Measurements from ENCODE around the gene DYNC2I2.
A peak's percentile ranks its signal among the peaks of the same experiment; 100 is the strongest.

DYNC2I2 gene

DNA sequence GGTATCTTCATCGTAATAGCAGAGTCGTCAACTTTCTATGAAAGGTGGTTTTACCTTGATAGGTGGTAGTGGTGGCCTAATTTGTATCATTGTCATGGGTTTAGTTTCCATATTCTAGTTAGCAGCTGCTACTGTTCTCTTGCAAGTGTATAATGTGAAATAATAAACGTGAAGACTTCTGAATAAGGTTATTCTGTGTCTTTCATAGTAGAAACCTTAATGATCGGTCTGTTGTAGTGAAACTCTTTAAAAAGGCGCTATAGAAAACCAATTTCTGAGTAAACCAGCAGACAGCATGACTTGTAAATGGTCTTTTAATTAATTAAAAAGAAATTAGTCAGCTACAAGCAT lies 34.0 kb upstream of the DYNC2I2 start:
- Histone ChIP-seq H3K4me1 (peaks cover 6% of the 10 kb centered on the region), H3K4me3 (ENCODE audit: low read depth, low read length) (peak overlapping the region; percentile 93), H3K36me3 (peaks cover 50% of the 10 kb centered on the region), H3K9me3 (no peaks in the 10 kb centered on the region), H3K27me3 (no peaks in the 10 kb centered on the region)
- no peak for DNase-seq
- TF ChIP-seq, protein P1, sequence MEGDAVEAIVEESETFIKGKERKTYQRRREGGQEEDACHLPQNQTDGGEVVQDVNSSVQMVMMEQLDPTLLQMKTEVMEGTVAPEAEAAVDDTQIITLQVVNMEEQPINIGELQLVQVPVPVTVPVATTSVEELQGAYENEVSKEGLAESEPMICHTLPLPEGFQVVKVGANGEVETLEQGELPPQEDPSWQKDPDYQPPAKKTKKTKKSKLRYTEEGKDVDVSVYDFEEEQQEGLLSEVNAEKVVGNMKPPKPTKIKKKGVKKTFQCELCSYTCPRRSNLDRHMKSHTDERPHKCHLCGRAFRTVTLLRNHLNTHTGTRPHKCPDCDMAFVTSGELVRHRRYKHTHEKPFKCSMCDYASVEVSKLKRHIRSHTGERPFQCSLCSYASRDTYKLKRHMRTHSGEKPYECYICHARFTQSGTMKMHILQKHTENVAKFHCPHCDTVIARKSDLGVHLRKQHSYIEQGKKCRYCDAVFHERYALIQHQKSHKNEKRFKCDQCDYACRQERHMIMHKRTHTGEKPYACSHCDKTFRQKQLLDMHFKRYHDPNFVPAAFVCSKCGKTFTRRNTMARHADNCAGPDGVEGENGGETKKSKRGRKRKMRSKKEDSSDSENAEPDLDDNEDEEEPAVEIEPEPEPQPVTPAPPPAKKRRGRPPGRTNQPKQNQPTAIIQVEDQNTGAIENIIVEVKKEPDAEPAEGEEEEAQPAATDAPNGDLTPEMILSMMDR (IDR thresholded peaks at IDR 0.05; ENCODE audit: low read depth, low read length), result no peak

DNA sequence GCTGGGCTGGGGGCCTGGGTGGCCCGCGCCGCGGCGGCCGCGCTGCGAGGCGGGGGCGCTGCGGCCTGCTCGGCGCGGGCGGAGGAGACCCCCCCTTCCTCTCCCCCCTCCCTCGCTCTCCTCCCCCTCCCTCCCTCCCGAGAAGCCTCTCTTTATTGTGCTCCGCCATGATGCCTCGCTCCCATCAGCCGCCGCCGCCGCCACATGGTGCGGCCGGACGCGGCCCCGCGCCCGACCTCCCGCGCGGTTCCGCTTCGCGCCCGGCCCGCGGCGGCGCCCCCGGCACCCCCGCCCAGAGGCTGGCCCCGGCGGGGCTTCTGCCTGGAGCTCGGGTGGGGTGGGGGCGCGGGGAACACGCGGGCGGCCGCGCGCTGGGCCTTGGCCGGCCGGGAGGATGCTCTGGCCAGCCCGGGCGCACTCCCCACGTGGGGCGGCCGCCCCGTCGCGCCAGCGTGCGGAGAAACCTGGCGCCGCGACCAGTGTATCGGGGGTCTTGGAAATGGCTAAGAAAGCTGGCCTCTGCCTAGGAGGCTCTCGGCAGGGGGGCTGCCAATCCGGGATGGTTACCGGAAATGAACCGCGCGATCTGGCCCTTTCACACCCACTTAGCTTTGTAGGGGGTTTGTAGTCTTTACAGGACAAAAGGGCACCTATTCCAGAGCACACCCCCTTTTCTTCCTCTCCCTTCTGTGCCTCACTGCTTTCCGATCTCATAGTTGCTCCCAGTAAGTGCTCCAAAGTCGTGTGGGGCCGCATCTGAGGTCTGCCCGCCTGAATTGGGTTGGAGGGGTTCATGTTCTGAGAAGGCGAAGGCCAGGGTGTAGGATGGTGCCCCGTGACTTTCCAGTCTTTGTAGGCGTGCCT lies 33.4 kb upstream of the DYNC2I2 start:
- Histone ChIP-seq H3K9me3 (no peaks in the 10 kb centered on the region), H3K4me1 (peaks cover 6% of the 10 kb centered on the region), H3K4me3 (ENCODE audit: low read depth, low read length) (peak overlapping the region; percentile 93), H3K27me3 (no peaks in the 10 kb centered on the region), H3K36me3 (peaks cover 45% of the 10 kb centered on the region)
- DNase-seq, result peak; percentile 74
- TF ChIP-seq, protein P1 (IDR thresholded peaks at IDR 0.05; ENCODE audit: low read depth, low read length), result no peak

GRCh38 chr9:128689293-128689774 lies 32.7 kb upstream of the DYNC2I2 start:
- DNase-seq, result peak; percentile 68
- Histone ChIP-seq H3K27me3 (no peaks in the 10 kb centered on the region), H3K4me1 (peaks cover 6% of the 10 kb centered on the region), H3K9me3 (no peaks in the 10 kb centered on the region), H3K4me3 (ENCODE audit: low read depth, low read length) (peak overlapping the region; percentile 59), H3K36me3 (peaks cover 44% of the 10 kb centered on the region)
- TF ChIP-seq, protein P1 (IDR thresholded peaks at IDR 0.05; ENCODE audit: low read depth, low read length), result no peak

- TF ChIP-seq, protein P1 (IDR thresholded peaks at IDR 0.05; ENCODE audit: low read depth, low read length), result no peak
- H3K36me3 ChIP-seq, result peaks cover 37% of the 10 kb centered on the region
- H3K9me3 ChIP-seq, result no peaks in the 10 kb centered on the region
- no peaks in the 10 kb centered on the region for H3K27me3 ChIP-seq
- peak within 1 kb of the TSS; percentile 93 for H3K4me3 ChIP-seq (ENCODE audit: low read depth, low read length)
- H3K4me1 ChIP-seq, result peaks cover 6% of the 10 kb centered on the region
- DNase-seq, result peak; percentile 98
These were observed 32.0 kb upstream of the DYNC2I2 start, which contains the start of gene SET for GRCh38 chr9:128688501-128689292. Gene SET (plus strand): TSS chr9:128689222. CDS start chr9:128689583, 361 bp downstream.

DNA sequence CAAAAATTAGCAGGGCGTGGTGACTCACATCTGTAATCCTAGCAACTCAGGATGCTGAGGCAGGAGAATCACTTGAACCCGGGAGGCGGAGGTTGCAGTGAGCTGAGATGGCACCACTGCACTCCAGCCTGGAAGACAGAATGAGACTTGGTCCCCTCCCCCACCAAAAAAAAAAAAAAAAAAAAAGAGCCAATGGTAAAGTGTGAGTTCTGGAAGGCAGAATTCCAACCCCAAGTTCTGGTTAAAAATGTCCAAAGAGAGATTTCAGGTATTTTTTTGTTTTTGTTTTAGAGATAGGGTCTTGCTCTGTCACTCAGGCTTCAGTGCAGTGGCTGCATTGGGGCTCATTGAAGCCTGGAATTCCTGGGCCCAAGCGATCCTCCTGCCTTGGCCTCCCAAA lies 30.8 kb upstream of the DYNC2I2 start:
- Histone ChIP-seq H3K4me3 (ENCODE audit: low read depth, low read length) (no peak overlapping the region), H3K4me1 (peaks cover 6% of the 10 kb centered on the region), H3K9me3 (no peaks in the 10 kb centered on the region), H3K27me3 (no peaks in the 10 kb centered on the region), H3K36me3 (peaks cover 25% of the 10 kb centered on the region)
- TF ChIP-seq, protein P1 (IDR thresholded peaks at IDR 0.05; ENCODE audit: low read depth, low read length), result no peak
- no peak for DNase-seq

Measured in BE2C (cell line).